Measurements from ENCODE around the gene SNX6. TPM values are rescaled to one million over a fixed set of nuclear protein-coding genes. Genes with fewer than 3 reads are reported as not detected.
"Not testable (repeated sequence)": the region's sequence is repeated elsewhere in the genome, so short reads cannot be mapped to it uniquely, and the experiment has no call there.

Gene SNX6
- total and polyA plus RNA-seq, 4 experiments from 2014 or later = 81.0 to 212 (median 114) TPM

GRCh38 chr14:34653073-34653472, 23.1 kb upstream of the SNX6 start:
- H3K4me1 ChIP-seq (ENCODE audit: insufficient read depth, low read length); intact Hi-C loops (cut with micrococcal nuclease); CTCF ChIA-PET (ENCODE audit: partially characterized antibody); H3K4me3 Mint-ChIP-seq; H3K27ac Mint-ChIP-seq; DNase-seq; H3K36me3 ChIP-seq (ENCODE audit: insufficient read depth, low read length); H3K9me3 Mint-ChIP-seq; H3K36me3 Mint-ChIP-seq; H3K4me1 Mint-ChIP-seq; POLR2A ChIA-PET (ENCODE audit: partially characterized antibody); H3K27me3 ChIP-seq (ENCODE audit: insufficient read depth, low read length); H3K27me3 Mint-ChIP-seq; H3K4me3 ChIP-seq (ENCODE audit: low read length in 2 of 2); H3K27ac ChIP-seq (ENCODE audit: low read depth, low read length); H3K9me3 ChIP-seq (ENCODE audit: control insufficient read depth in 1 of 2, low read length in 2 of 2): not testable (repeated sequence)

DNA sequence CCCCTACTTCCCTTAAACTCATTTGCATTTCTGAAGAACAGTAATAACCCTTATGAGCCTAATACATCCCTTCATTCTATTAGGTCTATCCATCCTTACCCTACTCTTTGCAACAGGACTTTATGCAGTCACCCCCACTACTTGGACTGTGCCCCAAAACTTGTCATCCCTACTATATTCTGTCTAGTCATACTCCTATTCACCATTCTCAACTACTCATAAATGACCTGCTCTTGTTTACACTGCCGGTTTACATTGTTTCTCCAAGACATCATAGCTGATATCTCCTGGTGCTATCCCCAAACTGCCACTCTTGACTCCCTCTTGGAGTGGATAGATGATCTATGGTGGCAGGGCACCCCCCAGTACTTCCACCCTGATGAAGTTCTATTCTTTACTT, 22.4 kb upstream of the SNX6 start:
- H3K9me3 Mint-ChIP-seq; H3K36me3 Mint-ChIP-seq; H3K27ac ChIP-seq (ENCODE audit: low read depth, low read length); CTCF ChIA-PET (ENCODE audit: partially characterized antibody); DNase-seq; H3K27me3 ChIP-seq (ENCODE audit: insufficient read depth, low read length); intact Hi-C loops (cut with micrococcal nuclease); POLR2A ChIA-PET (ENCODE audit: partially characterized antibody); H3K27me3 Mint-ChIP-seq; H3K4me1 ChIP-seq (ENCODE audit: insufficient read depth, low read length); H3K9me3 ChIP-seq (ENCODE audit: control insufficient read depth in 1 of 2, low read length in 2 of 2); H3K36me3 ChIP-seq (ENCODE audit: insufficient read depth, low read length); H3K4me3 Mint-ChIP-seq; H3K27ac Mint-ChIP-seq; H3K4me3 ChIP-seq (ENCODE audit: low read length in 2 of 2); H3K4me1 Mint-ChIP-seq: not testable (repeated sequence)

DNA sequence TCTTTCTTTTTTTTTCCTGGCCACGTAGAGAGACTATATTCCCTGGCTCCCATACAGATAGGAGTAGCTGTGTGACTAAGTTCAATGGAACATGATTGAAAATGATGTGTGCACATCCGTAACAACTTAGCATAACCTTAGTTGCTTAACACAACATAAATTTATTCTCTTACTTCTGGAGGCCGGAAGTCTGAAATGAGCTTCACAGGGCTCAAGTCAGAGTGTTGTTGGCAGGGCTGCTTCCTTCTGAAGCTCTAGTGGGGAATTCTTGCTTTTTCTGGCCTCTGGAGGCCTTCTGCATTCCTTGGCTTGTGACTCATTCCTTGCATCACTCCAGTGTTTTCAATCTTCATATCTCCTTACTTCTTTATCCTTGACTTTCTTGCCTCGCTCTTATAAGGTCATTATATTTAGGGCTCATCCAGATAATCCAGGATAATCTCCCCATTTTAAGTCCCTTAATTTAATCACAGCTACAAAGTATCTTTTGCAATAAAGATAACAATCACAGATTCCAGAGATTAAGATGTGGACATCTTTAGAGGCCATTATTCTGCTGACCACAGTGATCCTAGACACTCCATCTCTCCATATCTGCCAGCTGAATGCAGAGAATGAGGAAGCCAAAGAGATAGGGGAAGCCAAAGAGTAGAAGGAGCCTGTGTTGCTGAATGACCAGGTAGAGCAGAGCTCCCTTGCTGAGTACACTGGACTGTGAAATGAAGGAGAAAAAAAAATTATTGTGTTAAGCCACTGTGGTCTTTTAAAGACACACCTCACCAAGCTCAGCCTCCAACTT, 21.0 kb upstream of the SNX6 start:
- Histone ChIP-seq H3K27ac (ENCODE audit: low read depth, low read length) (no peak overlapping the region), H3K4me1 (ENCODE audit: insufficient read depth, low read length) (no peaks in the 10 kb centered on the region), H3K9me3 (ENCODE audit: control insufficient read depth in 1 of 2, low read length in 2 of 2) (no peaks in the 10 kb centered on the region), H3K27me3 (ENCODE audit: insufficient read depth, low read length) (no peaks in the 10 kb centered on the region), H3K36me3 (ENCODE audit: insufficient read depth, low read length) (no peaks in the 10 kb centered on the region), H3K4me3 (ENCODE audit: low read length in 2 of 2) (no peak overlapping the region)
- peak overlapping the region in 1 of 7 donors; percentile 57 for H3K27ac Mint-ChIP-seq
- POLR2A ChIA-PET (ENCODE audit: partially characterized antibody) = interaction anchor here (1.2 kb wide), 1 partner anchor 15 kb away, joined by 3 read pairs; no protein-coding TSS in a partner anchor
- intact Hi-C loops (cut with micrococcal nuclease) = no loop called here
- no peaks in the 10 kb centered on the region for H3K4me1 Mint-ChIP-seq
- DNase-seq = no peak
- no peaks in the 10 kb centered on the region for H3K27me3 Mint-ChIP-seq
- CTCF ChIA-PET (ENCODE audit: partially characterized antibody) = no interaction called here
- no peaks in the 10 kb centered on the region for H3K9me3 Mint-ChIP-seq
- H3K36me3 Mint-ChIP-seq = no peaks in the 10 kb centered on the region
- H3K4me3 Mint-ChIP-seq = no peak overlapping the region

DNA sequence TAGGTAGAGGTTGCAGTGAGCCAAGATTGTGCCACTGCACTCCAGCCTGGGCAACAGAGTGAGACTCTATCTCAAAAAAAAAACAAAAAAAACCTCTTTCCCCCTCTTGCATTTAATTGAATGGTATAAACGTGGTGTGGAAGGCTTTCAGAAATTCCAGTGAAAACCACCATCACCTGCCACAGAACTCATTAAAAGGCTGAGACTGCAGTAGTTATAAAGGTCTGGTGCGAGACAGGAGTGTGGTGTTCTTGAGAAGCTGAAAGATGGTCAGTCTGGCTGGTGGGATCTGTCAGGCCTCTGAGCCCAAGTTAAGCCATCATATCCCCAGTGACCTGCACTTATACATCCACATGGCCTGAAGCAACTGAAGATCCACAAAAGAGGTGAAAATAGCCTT, 20.1 kb upstream of the SNX6 start:
- H3K27ac Mint-ChIP-seq; H3K4me3 Mint-ChIP-seq; DNase-seq; H3K9me3 Mint-ChIP-seq; H3K9me3 ChIP-seq (ENCODE audit: control insufficient read depth in 1 of 2, low read length in 2 of 2); intact Hi-C loops (cut with micrococcal nuclease); H3K27me3 ChIP-seq (ENCODE audit: insufficient read depth, low read length); H3K4me1 Mint-ChIP-seq; H3K36me3 ChIP-seq (ENCODE audit: insufficient read depth, low read length); CTCF ChIA-PET (ENCODE audit: partially characterized antibody); H3K27me3 Mint-ChIP-seq; H3K4me3 ChIP-seq (ENCODE audit: low read length in 2 of 2); H3K4me1 ChIP-seq (ENCODE audit: insufficient read depth, low read length); POLR2A ChIA-PET (ENCODE audit: partially characterized antibody); H3K27ac ChIP-seq (ENCODE audit: low read depth, low read length); H3K36me3 Mint-ChIP-seq: not testable (repeated sequence)

DNA sequence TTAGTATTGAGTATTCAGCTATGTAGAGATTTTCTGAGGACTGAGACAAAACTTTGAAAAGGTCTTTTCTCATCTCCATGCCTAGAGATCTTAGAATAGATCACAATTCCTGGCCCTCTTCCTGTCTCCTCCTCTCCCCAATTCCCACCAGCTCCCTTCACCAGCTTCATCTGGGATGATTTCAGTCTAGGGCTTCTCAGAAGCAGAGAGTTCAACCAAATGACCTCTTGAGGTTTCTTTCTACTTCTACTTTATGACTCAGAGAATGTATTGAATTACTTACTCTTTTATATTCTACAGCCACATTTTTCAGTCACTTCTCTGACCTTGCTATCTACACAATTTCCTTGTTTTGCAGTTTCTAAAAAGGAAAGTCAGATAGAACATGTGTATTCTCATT, 19.4 kb upstream of the SNX6 start:
- no peaks in the 10 kb centered on the region for H3K4me1 ChIP-seq (ENCODE audit: insufficient read depth, low read length)
- Mint-ChIP-seq H3K4me3 (no peak overlapping the region), H3K27ac (peak overlapping the region in 1 of 7 donors; percentile 41), H3K9me3 (no peaks in the 10 kb centered on the region), H3K27me3 (no peaks in the 10 kb centered on the region), H3K36me3 (no peaks in the 10 kb centered on the region), H3K4me1 (peaks cover 0 to 1% (median 0%) of the 10 kb centered on the region in 4 donors)
- H3K36me3 ChIP-seq (ENCODE audit: insufficient read depth, low read length) = no peaks in the 10 kb centered on the region
- no peak overlapping the region for H3K27ac ChIP-seq (ENCODE audit: low read depth, low read length)
- ChIA-PET POLR2A (ENCODE audit: partially characterized antibody) (no interaction called here), CTCF (ENCODE audit: partially characterized antibody) (interaction anchor here (1.0 kb wide), 1 partner anchor 74 kb away, joined by 3 read pairs; no protein-coding TSS in a partner anchor)
- H3K4me3 ChIP-seq (ENCODE audit: low read length in 2 of 2) = no peak overlapping the region
- DNase-seq = no peak
- intact Hi-C loops (cut with micrococcal nuclease) = no loop called here
- H3K27me3 ChIP-seq (ENCODE audit: insufficient read depth, low read length) = no peaks in the 10 kb centered on the region
- no peaks in the 10 kb centered on the region for H3K9me3 ChIP-seq (ENCODE audit: control insufficient read depth in 1 of 2, low read length in 2 of 2)

- Histone ChIP-seq H3K27ac (ENCODE audit: low read depth, low read length) (no peak overlapping the region), H3K4me3 (ENCODE audit: low read length in 2 of 2) (no peak overlapping the region), H3K36me3 (ENCODE audit: insufficient read depth, low read length) (no peaks in the 10 kb centered on the region), H3K27me3 (ENCODE audit: insufficient read depth, low read length) (no peaks in the 10 kb centered on the region), H3K4me1 (ENCODE audit: insufficient read depth, low read length) (no peaks in the 10 kb centered on the region), H3K9me3 (ENCODE audit: control insufficient read depth in 1 of 2, low read length in 2 of 2) (no peaks in the 10 kb centered on the region)
- H3K9me3 Mint-ChIP-seq = no peaks in the 10 kb centered on the region
- H3K27me3 Mint-ChIP-seq = no peaks in the 10 kb centered on the region
- no peak overlapping the region for H3K4me3 Mint-ChIP-seq
- POLR2A ChIA-PET (ENCODE audit: partially characterized antibody) = no interaction called here
- no peak for DNase-seq
- CTCF ChIA-PET (ENCODE audit: partially characterized antibody) = no interaction called here
- intact Hi-C loops (cut with micrococcal nuclease) = no loop called here
- no peak overlapping the region for H3K27ac Mint-ChIP-seq
- no peaks in the 10 kb centered on the region for H3K36me3 Mint-ChIP-seq
- peaks cover 0 to 1% (median 0%) of the 10 kb centered on the region in 4 donors for H3K4me1 Mint-ChIP-seq
Measured at GRCh38 chr14:34646570-34647255, 16.8 kb upstream of the SNX6 start.

- intact Hi-C loops (cut with micrococcal nuclease) = no loop called here
- Histone ChIP-seq H3K4me1 (ENCODE audit: insufficient read depth, low read length) (no peaks in the 10 kb centered on the region), H3K36me3 (ENCODE audit: insufficient read depth, low read length) (no peaks in the 10 kb centered on the region), H3K4me3 (ENCODE audit: low read length in 2 of 2) (no peak overlapping the region), H3K27ac (ENCODE audit: low read depth, low read length) (no peak overlapping the region), H3K27me3 (ENCODE audit: insufficient read depth, low read length) (no peaks in the 10 kb centered on the region), H3K9me3 (ENCODE audit: control insufficient read depth in 1 of 2, low read length in 2 of 2) (no peaks in the 10 kb centered on the region)
- Mint-ChIP-seq H3K9me3 (no peaks in the 10 kb centered on the region), H3K27me3 (no peaks in the 10 kb centered on the region), H3K27ac (no peak overlapping the region), H3K36me3 (no peaks in the 10 kb centered on the region), H3K4me3 (no peak overlapping the region), H3K4me1 (peaks cover 0 to 1% (median 0%) of the 10 kb centered on the region in 4 donors)
- DNase-seq = no peak
- ChIA-PET CTCF (ENCODE audit: partially characterized antibody) (no interaction called here), POLR2A (ENCODE audit: partially characterized antibody) (no interaction called here)
Measured at GRCh38 chr14:34643361-34643760, 13.4 kb upstream of the SNX6 start.
